Measurements from ENCODE around the gene MYO1F.
"Not testable (repeated sequence)": the region's sequence is repeated elsewhere in the genome, so short reads cannot be mapped to it uniquely, and the experiment has no call there.

Gene MYO1F

DNA sequence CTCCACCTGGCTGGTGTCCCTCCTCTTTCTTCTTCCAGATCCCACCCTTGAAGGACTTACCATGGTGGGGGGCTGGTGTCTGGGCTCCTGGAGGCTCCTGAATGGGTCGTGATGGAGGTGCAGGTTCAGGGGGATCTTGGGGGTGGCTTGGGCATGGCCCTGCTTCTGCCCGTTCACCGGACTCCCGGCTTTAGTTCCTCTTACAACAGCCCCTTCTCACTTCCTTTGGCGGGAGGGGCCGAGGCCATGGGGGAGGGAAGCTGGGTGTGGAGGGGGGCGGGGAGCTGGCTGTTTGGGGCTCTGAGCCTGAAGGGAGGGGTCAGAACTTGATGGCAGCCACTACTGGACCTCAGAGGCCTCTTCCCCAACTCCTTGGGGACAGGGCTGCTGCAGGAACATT, at the start of gene MYO1F:
Gene MYO1F, minus strand, starts transcription at position 196 of the 400 bp plus-strand sequence. Its CDS starts 133 bp downstream, at position 63.
- no peak for DNase-seq (ENCODE audit: low read depth)

DNA sequence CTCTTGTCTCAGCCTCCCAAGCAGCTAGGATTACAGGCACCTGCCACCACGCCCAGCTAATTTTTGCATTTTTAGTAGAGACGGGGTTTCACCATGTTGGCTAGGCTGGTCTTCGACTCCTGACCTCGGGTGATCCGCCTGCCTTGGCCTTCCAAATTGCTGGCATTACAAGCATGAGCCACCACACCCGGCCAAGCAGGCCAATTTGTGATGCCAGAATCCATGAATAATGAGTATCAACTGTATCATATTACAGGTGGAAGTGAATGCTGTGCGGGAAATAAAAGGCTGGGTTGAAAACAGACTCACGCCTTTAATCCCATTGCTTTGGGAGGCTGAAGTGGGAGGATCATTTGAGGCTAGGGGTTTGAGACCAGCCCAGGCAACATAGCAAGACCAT, 49.6 kb upstream of the MYO1F start:
- no peak for DNase-seq (ENCODE audit: low read depth)

DNA sequence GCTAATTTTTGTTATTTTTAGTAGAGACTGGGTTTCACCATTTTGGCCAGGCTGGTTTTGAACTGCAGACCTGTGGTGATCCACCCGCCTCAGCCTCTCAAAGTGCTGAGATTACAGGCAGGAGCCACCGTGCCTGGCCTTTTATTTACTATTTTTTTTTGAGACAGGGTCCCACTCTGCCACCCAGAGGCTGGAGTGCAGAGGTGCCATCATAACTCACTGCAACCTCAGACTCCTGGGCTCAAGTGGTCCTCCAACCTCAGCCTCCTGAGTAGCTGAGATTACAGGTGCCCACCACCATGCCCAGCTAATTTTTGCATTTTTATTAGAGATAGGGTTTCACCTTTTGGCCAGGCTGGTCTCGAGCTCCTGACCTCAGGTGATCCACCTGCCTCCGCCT, 45.6 kb upstream of the MYO1F start:
- DNase-seq (ENCODE audit: low read depth): not testable (repeated sequence)

DNA sequence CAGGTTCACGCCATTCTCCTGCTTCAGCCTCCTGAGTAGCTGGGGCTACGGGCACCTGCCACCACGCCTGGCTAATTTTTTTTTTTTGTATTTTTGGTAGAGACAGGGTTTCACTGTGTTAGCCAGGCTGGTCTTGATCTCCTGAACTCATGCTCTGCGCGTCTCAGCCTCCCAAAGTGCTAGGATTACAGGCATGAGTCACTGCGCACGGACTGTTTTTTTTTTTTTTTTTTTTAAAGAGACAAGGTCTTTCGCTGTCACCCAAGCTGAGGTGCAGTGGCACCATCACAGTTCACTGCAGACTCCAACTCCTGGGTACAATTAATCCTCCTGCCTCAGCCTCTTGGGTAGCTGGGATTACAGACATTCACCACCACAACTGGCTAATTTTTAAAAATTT, 41.5 kb upstream of the MYO1F start:
- DNase-seq (ENCODE audit: low read depth): no peak

DNA sequence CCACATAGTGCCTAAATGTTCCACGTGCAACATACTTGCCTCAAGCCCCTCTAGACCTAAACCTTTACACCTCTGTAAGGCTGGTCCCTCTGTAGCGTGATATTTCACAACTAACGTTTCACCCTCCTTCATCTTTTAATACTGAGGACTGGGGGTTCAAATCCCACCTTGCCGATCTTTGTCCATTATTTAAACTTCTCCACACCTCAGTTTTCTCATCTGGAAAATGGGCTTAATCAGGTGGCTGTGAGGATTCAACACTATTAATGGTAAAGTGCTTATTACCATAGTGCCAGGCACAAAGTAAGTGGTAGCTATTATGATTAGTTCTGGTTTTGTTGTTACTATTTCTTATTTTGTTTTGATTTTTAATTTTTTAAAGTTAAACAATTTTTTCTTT, 40.7 kb upstream of the MYO1F start:
- no peak for DNase-seq (ENCODE audit: low read depth)

DNA sequence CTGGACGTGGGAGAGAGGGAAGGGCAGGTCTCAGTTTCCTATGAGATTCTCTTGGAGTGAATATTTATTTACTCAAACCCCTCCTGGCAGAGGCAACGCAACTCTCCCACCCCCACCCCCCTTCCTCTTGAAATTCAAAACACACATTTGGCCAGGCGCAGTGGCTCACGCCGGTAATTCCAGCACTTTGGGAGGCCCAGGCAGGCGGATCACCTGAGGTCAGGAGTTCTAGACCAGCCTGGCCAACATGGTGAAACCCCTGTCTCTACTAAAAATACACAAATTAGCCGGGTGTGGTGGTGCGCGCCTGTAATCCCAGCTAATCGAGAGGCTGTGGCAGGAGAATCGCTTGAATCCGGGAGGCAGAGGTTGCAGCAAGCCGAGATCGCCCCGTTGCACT, 40.1 kb upstream of the MYO1F start:
- DNase-seq (ENCODE audit: low read depth): not testable (repeated sequence)

DNA sequence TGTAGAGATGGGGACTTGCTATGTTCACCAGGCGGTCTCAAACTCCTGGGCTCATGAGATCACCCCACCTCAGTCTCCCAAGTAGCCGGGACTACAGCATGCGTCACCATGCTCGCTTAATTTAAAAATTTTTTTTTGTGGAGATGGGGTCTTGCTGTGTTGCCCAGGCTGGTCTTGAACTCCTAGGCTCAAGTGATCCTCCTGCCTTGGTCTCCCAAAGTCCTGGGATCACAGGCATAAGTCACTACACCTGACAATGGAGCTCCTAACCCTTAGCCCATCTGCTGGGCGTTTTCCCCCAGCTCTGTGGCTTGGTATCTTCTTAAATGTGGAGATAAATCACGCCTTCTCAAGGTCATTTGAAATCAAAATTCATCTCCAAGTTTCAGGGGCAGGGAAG, 39.6 kb upstream of the MYO1F start:
- no peak for DNase-seq (ENCODE audit: low read depth)

DNA sequence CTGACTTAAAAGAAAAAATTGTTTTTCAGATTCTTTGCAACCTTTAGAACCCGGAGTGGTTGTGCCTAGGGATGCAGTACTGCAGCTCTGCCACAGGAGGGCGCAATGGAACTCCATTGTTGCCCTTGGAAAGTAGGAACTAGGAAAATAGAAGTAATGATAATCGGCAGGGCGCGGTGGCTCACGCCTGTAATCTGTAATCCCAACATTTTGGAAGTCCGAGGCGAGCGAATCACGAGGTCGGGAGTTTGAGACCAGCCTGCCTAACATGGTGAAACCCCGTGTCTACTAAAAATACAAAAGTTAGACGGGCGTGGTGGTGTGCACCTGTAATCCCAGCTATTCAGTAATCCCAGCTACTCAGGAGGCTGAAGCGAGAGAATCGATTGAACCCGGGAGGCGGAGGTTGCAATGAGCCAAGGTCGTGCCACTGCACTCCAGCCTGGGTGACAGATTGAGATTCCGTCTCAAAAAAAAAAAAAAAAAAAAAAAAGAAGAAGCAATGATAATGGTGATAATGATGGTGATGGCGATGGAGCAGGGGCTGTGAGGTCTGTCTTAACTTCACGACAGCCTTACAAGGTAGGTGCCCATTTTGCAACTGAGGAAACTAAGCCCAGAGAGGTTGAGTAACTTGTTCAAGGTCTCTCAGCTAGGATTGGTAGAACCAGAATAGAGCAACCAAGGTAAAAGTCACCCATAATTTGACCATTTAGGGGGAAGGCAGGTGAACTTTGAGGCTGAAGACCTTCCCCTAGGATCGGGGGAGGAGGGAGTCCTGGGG, 38.8 kb upstream of the MYO1F start:
- peak; percentile 43 for DNase-seq (ENCODE audit: low read depth)

DNA sequence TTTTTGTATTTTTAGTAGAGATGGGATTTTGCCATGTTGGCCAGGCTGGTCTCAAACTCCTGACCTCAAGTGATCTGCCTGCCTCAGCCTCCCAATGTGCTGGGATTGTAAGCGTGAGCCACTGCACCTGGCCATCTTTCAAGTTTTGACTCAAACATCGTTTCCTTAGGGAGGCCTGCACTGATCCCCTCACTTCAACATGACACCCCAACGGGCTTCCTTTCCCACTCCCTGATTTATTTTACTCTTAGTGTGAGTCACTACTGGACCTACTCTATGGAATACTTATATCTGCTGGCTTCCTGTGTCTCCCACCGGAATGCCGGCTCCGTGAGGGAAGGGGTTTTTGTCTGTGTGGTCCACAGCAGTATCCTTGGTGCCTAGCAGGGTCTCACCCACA, 37.8 kb upstream of the MYO1F start:
- DNase-seq (ENCODE audit: low read depth): no peak

DNA sequence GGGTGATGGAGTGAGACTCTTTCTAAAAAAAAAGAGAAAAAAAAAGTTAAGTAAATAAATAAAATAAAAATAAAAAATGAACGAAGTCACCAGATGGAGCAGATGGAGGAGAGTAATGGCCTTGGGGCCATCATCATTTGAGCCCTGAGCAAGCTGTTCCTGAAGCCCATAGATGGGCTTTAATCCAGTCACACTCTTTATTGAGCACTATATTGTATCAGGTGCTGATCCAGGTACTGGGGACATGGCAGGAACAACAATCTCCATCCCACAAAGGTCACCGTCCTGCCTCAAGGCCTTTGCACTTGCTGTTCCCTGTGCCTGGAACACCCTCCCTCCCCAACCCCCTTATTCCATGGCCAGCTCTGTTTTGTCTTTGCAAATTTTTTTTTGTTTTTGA, 37.2 kb upstream of the MYO1F start:
- DNase-seq (ENCODE audit: low read depth): no peak

DNA sequence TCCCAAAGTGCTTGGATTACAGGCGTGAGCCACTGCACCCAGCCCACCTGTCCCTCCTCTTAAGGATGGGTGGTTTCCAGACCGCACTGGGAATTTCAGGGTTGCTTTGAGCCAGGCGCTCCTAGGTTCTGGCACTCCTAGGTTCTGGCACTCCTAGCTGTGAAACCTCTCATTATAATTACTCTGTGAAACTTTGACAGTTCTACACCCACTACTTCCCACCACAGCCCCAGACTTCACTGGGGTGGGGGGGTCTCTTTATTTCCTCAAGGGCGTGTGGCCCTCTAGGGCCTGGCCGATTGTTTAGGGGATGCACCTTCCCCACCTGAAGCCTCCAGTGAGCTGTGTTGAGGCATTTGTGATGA, 35.5 kb upstream of the MYO1F start:
- no peak for DNase-seq (ENCODE audit: low read depth)

DNA sequence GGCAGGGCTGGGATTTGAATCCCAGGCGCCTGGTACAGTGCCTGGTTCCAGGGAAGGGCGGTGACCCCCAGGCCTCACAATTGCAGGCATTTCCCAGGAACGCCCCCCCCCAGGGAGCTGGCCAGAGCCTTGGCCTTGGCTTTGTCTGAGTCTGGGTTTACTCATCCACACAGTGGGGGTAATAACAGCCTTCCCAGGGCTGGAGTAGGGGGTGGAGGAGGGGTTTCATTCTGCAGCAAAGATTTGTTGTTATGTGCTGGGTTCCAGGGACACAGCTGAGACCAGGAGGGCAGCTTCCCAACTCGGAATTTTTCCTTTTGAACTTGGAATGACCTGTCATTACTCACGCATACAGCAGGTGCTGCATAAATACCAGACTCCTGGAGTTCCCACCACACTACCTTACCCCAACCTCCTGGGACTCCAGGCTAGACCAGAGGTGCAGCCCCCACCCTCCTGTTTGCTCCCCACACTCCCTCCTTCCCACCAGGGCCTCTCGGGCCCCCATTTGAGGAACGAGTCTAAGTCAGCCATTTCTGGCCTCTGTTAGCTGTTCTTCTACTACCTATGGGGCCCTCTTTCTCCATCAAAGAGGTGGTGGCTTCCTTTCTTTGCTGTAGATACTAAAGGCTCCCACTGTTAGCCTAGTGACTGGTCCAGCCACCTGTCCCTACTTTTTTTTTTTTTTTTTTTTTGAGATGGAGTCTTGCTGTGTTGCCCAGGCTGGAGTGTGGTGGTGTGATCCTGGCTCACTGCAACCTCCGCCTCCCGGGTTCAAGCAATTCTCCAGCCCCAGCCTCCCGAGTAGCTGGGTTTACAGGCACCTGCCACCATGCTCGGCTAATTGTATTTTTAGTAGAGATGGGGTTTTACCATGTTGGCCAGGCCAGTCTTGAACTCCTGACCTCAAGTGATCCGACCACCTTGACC, 34.9 kb upstream of the MYO1F start:
- DNase-seq (ENCODE audit: low read depth): no peak

DNA sequence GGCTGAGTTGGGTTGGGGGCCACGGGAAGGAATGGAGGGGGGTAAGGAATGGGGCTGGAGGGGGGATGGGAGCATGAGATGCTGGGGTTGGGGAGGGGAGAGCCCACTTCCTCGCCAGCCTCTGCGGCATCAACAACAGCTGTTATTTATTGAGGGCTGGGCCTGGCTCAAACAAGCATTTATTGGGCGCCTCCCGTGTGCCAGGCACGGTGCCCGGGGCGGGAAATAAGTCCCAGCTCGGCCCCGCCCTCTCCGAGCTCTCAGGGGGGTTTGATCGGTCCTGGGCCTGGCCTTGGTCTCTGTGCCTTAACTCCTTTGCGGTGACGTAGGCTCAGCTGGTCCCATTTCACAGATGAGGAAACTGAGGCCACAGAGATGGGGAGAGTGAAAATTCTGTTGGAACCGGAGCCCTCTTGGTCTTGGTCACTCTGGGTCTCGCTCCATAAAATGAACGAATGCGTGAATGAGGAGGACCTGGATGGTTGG, 34.2 kb upstream of the MYO1F start:
- no peak for DNase-seq (ENCODE audit: low read depth)

DNA sequence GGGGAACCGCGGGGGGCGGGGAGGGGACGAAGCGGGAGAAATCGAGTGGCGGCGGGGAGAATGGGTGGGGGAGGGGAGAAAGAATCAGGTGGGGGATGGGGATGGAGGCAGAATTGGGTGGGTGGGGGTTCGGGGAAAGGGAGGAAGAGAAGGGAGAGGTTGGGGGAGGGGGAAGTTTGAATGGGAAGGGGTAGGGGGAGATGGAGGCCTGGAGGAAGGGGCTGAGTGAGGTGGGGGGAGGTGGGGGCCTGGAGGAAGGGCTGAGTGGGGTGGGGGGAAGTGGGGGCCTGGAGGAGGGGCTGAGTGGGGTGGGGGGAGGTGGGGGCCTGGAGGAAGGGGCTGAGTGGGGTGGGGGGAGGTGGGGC, 33.7 kb upstream of the MYO1F start:
- no peak for DNase-seq (ENCODE audit: low read depth)

DNA sequence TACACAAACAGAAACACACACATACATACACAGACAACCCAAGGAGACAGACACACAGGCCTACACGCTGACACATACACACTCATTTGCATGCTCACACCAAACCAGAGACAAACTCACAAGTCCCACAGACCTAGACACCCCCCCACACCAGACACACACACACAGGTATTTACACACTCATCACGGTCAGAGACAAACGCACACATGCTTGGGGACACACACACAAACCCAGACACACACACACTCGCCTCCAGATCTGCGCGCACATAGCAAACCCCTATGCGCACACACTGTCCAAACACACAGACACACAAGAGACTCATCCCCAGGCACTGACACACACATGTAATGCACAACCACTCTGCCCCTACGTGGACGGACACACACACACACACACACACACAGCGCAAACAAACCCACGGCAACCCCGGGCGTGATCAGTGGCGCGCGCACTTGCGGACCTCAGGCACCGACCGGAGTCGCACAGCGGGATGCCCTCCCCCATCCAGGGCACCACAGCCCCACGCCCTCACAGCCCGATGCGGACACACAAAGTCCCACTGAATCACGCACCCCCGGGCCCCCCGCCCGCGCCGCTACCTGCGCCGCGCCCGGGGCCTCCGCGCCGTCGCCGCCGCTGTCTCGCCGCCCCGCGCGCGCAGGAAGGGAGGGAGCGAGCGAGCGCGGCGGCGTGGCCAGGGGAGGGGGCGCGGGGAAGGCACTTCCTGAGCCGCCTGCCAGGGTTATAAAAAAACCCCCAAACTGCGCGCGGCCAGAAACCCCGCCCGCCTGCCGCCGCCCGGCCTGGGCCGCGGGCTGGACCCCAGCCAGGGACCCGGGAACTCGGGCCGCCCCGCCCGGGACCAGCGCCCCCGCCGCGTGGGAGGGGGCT, 33.0 kb upstream of the MYO1F start, which contains the start of gene ADAMTS10:
Gene ADAMTS10, minus strand, starts transcription at position 675 of the 895 bp plus-strand sequence. CDS start 5,005 bp downstream, outside the sequence.
- DNase-seq (ENCODE audit: low read depth): peak; percentile 27

DNA sequence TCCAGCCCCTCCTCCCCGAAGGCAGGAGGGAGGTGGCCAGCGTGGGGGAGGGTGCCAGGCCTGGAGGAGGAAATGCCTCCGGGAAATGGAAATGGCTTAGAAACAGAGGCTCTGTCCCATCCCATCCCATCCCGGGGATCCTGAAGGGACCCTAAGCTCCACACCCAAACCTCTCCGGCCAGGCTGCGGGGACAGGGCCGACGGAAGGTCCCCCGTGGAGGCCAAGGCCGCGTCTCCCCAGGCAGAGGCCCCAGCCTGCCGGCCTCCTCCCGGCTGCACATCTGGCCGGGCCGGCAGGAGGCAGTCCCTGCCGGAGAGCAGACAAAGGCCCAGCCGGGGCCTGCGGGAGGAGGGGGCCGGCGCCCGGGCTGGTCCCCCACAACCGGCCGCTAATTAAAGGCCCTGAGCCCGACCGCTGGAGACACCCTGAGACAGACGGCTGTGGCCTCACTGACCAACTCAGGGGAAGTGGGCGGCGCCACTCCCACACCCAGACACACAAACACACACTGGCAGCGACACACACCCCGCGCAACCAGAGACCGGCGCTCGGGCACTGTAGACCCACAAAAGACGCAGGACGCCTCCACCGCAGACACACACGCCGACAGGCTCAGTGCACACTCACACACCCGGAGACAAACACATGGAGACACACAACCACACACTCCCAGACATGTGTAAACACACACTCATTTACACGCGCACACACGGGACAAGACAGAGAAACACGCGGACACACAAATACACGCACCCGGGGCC, 32.2 kb upstream of the MYO1F start:
- DNase-seq (ENCODE audit: low read depth): no peak

DNA sequence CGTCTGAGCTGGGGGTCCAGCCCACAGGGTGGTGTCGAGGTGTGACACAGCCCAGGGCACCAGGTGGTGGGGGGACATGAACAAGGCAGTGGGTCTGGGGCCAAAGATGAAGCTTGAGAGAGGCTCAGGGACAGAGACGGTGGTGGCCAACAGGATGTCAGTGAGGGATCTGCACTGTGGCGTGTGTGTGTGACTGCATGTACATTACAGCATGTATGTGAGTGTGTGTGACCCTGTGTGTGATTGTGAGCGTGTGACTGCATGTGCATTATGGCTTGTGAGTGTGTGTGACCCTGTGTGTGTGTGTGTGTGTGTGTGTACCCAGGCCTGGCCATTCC, 31.7 kb upstream of the MYO1F start:
- DNase-seq (ENCODE audit: low read depth): no peak

DNA sequence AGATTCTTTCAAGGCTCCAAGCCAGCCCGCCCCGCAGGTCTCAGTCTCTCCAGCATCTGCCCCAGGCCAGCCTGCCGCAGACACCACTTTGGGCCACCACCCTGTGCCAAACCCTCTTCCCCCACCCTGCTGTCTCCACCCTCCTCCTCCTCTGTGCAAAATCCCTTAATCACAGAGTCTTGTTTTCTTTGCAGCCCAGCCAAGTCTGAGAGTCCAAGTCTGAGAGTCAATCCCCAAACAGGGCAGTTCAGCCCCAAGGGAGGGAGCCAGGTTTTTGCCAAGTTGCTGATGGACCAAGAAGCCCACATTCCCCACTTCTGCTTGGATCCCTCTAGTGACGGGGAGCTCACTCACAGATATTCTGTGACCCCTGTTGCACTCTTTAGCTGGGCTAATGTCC, 30.1 kb upstream of the MYO1F start:
- no peak for DNase-seq (ENCODE audit: low read depth)

DNA sequence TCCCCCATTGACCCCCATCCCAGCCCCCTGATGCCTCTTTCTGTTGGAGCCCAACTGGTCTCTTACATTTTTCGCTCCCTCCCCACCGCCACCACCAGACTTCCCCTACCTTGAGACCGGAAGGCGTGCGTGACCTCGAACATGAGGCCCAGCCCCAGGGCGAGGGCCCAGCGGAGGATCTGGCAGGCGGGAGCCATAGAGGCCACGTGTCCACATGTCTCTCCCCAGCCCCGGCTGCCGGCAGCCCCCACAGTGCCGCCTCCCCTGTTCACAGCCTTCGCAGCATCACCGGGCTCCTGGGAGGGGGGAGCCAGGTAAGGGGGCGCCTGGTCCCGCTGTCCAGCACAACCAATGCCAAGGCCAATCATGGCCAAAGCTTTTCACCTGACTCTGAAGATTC, 28.3 kb upstream of the MYO1F start:
- DNase-seq (ENCODE audit: low read depth): no peak

DNA sequence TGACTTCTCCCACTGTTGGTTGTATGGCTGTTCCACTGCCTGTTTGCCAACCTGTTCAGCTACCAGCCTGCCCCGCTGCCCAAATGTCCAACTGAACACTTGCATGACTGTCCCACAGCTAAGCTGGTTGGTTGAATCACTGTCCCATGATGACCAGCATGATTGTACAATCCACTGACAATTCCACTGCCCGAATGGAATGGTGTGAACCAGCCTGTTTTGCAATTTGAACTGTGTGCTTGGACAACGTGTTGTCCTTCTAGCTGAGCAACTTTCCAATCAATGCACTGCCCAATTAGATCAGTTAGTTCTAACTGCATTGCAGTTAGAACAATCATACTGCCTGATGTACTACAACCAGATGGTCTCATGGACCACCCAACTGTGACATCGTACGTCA, 24.6 kb upstream of the MYO1F start:
- DNase-seq (ENCODE audit: low read depth): no peak

DNA sequence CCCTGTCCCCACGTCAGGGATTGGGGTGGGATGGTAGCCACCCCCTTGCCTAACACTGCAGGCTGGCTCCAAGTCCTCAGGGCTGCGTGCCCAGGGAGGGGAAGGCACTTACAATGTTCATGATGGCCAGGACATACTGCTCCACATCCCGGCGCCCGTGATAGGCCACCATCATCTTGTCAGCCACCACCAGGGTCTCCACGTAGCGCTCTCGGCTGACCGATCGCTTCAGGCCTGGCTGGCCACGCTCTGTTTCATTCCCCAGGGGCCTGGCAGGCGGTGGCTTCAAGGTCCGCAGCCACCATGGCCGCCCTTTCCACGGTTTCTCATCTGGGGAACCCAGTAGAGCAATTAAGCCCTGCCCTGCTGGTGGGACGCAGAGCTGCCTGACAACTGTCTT, 23.6 kb upstream of the MYO1F start:
- DNase-seq (ENCODE audit: low read depth): no peak

All from activated T-cell treated with anti-CD3 and anti-CD28 coated beads for 1 hour (primary cell).